A673 (cell line): Measurements from ENCODE around the gene ACOXL. TPM values are rescaled to one million over a fixed set of nuclear protein-coding genes. Genes with fewer than 3 reads are reported as not detected.

Experiments used
- BruUV-seq: library from RNA; stranded (reverse); fragments of 400-500 nt; replicated peaks from 2 replicates; lab custom pipeline; 2021; lab: Mats Ljungman, UMichigan
- CTCF ChIA-PET: fragments of 300-600 bp; sonication (Branson Sonifier 250); formaldehyde crosslinking; loops from one replicate; lab custom pipeline; 2022; ENCODE audit warnings: antibody characterized with exemption; lab: Charles Lee
- POLR2A ChIA-PET: fragments of 300-600 bp; sonication (Branson Sonifier 250); formaldehyde crosslinking; loops from one replicate; lab custom pipeline; 2022; ENCODE audit warnings: antibody characterized with exemption; ENCODE audit not compliant: low non-redundant PET; lab: Charles Lee
- DNase-seq: peaks from one replicate; pipeline ENCODE4 v3.0.0-alpha.2; 2015; ENCODE audit warnings: low spot score
- H3K27ac ChIP-seq: fragments of 200-600 bp; sonication (generic); 2 replicates; pipeline ENCODE4 v1.5.1; 2016; ENCODE audit warnings: mixed run types, low read depth, mild to moderate bottlenecking, mixed read lengths, antibody characterized with exemption, low read length; ENCODE audit not compliant: poor library complexity, severe bottlenecking
- H3K27me3 ChIP-seq: fragments of 200-600 bp; sonication (generic); replicated peaks from 2 replicates; pipeline ENCODE4 v1.6.1; 2017; ENCODE audit warnings: mixed run types, low read depth, mild to moderate bottlenecking, mixed read lengths, antibody characterized with exemption, low read length; ENCODE audit not compliant: insufficient read depth, poor library complexity
- H3K36me3 ChIP-seq: fragments of 200-600 bp; sonication (generic); 2 replicates; pipeline ENCODE4 v1.6.1; 2016; ENCODE audit warnings: mixed run types, mild to moderate bottlenecking, mixed read lengths, antibody characterized with exemption, low read length; ENCODE audit not compliant: insufficient read depth, poor library complexity, severe bottlenecking
- H3K4me1 ChIP-seq: fragments of 200-600 bp; sonication (generic); 2 replicates; pipeline ENCODE4 v1.6.1; 2017; ENCODE audit warnings: mixed run types, mild to moderate bottlenecking, mixed read lengths, antibody characterized with exemption, low read length; ENCODE audit not compliant: insufficient read depth, poor library complexity, severe bottlenecking
- H3K4me3 ChIP-seq: fragments of 200-600 bp; sonication (generic); 2 replicates; pipeline ENCODE4 v1.5.1; 2016; ENCODE audit warnings: low read depth, mixed run types, mild to moderate bottlenecking, mixed read lengths, low read length; ENCODE audit not compliant: poor library complexity, severe bottlenecking
- H3K9me3 ChIP-seq: fragments of 200-600 bp; sonication (generic); 2 replicates; pipeline ENCODE4 v1.6.1; 2016; ENCODE audit warnings: mixed run types, low read depth, mild to moderate bottlenecking, mixed read lengths, antibody characterized with exemption, low read length; ENCODE audit not compliant: poor library complexity, severe bottlenecking
- EZH2 ChIP-seq: fragments of 200-600 bp; sonication (generic); IDR thresholded peaks from 2 replicates; pipeline ENCODE4 v1.6.1; 2017; ENCODE audit warnings: borderline replicate concordance, low read depth, mild to moderate bottlenecking, mixed read lengths, antibody characterized with exemption, low read length; ENCODE audit not compliant: poor library complexity, severe bottlenecking
- intact Hi-C: fragments of 100-400 bp; cut with micrococcal nuclease; formaldehyde crosslinking; loops from one replicate; pipeline ENCODE4 v1.10.0; 2022; ENCODE audit not compliant: unreplicated experiment
- total RNA-seq: library from RNA; stranded (reverse); gene quantifications from 2 replicates; pipeline ENCODE4 v1.2.3, GENCODE V29; 2021
- TF ChIP-seq, protein P1 (sequence below): fragments of 300-800, 200-600 bp; sonication (generic); conservative IDR thresholded peaks from 2 replicates; pipeline ENCODE4 v1.5.1; 2017; ENCODE audit warnings: low read depth, mild to moderate bottlenecking, antibody characterized with exemption, low read length, moderate library complexity, mixed read lengths

The ACOXL gene
- total RNA-seq, 1 experiment from 2014 or later = not detected

DNA sequence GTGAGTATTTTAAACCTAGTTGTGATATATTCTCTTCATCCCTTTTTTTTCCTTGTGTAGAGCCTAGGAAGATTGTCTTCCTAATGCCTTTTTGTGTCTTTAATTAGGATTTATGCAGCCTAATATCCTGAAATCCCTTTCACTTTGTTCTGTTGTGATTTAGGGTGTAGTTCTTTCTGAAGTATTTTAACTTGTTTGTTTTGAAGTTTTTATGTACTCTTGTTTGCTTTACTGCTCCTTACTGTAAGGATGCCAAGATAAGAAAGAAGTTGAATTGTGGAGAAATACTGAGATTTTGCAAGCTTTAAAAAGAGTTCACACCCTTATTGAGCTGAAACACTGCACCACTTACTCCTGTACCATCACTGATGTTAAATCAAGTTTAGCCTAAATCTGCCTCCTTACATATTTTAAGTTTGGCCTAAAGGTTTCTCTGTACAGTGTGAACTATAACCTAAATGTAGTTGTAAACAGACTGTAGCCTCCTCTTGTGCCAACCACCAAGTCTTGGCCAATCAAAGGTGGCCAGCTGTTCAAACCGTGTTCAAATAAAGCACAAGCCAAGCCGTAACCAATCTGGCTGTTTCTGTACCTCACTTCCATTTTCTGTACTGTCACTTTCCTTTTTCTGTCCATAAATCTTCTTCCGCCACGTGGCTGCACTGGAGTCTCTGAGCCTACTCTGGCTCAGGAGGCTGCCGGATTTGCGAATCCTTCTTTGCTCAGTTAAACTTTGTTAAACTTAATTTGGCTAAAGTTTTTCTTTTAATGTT is 17.7 kb upstream of the ACOXL start:
- no peak for DNase-seq
- intact Hi-C loops = no loop called here
- Histone ChIP-seq H3K27ac (no peak overlapping the region), H3K9me3 (no peaks in the 10 kb centered on the region), H3K36me3 (no peaks in the 10 kb centered on the region), H3K4me1 (no peaks in the 10 kb centered on the region), H3K27me3 (peaks cover 27% of the 10 kb centered on the region), H3K4me3 (no peak overlapping the region)
- CTCF ChIA-PET = no interaction called here
- no TSS peak for BruUV-seq
- POLR2A ChIA-PET = no interaction called here
- TF ChIP-seq EZH2 = no peak
- TF ChIP-seq, protein P1, sequence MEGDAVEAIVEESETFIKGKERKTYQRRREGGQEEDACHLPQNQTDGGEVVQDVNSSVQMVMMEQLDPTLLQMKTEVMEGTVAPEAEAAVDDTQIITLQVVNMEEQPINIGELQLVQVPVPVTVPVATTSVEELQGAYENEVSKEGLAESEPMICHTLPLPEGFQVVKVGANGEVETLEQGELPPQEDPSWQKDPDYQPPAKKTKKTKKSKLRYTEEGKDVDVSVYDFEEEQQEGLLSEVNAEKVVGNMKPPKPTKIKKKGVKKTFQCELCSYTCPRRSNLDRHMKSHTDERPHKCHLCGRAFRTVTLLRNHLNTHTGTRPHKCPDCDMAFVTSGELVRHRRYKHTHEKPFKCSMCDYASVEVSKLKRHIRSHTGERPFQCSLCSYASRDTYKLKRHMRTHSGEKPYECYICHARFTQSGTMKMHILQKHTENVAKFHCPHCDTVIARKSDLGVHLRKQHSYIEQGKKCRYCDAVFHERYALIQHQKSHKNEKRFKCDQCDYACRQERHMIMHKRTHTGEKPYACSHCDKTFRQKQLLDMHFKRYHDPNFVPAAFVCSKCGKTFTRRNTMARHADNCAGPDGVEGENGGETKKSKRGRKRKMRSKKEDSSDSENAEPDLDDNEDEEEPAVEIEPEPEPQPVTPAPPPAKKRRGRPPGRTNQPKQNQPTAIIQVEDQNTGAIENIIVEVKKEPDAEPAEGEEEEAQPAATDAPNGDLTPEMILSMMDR = no peak

DNA sequence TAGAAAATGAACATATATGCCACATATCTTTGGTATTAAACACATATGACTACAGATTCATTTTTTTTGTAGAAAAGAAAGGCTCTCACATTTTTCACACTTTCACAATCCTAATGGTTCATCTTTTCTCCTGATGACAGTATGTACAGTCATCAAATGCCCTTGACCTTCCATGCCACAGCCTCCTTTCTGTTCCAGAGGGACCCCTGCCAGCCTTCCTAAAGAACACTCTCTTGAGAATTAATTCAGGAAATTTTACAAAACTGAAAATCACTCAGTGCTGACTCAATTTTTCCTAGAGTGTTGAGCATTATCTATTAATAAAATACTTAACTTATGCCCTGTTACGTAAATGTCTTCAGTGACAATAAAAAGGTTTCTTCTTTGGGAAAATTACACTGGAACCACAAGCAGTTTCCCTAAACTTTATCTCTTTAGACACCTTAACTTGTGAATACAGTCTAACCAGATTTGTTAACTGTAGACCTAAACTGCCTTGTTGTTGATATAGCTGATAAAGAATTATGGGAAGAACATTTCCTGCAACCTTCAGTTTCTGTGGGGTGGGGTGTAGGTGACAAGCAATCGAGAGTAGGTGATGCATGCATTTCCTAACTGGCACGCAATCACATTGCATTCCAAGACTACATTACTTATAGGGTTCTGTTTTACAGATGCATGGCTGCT is 15.3 kb upstream of the ACOXL start:
- ChIA-PET CTCF (no interaction called here), POLR2A (no interaction called here)
- Histone ChIP-seq H3K36me3 (no peaks in the 10 kb centered on the region), H3K27me3 (peaks cover 23% of the 10 kb centered on the region), H3K4me3 (no peak overlapping the region), H3K9me3 (no peaks in the 10 kb centered on the region), H3K27ac (no peak overlapping the region), H3K4me1 (no peaks in the 10 kb centered on the region)
- DNase-seq = no peak
- TF ChIP-seq, protein P1 = no peak
- no peak for TF ChIP-seq EZH2
- no TSS peak for BruUV-seq
- intact Hi-C loops = no loop called here

DNA sequence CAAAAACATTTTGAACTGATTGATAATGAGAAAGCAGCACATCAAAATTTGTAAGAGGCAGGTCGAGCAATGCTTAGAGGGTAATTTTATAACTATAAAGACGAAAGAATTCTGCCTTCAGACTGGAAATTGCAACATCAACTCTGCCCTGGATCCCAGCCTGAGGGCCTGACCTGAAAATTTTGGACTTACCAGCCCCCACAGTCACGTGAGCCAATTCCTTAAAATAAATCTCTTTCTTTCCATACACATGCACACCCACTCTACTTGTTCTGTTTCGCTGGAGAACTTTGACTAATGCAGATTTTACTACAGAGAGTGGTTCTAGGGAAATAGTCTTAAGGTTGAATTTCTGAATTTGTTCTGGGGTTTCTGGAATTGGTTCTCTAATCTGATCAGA is 14.6 kb upstream of the ACOXL start:
- Histone ChIP-seq H3K9me3 (no peaks in the 10 kb centered on the region), H3K27me3 (peaks cover 23% of the 10 kb centered on the region), H3K4me1 (no peaks in the 10 kb centered on the region), H3K36me3 (no peaks in the 10 kb centered on the region), H3K27ac (no peak overlapping the region), H3K4me3 (no peak overlapping the region)
- ChIA-PET CTCF (no interaction called here), POLR2A (no interaction called here)
- no TSS peak for BruUV-seq
- TF ChIP-seq, protein P1 = no peak
- no peak for TF ChIP-seq EZH2
- intact Hi-C loops = no loop called here
- DNase-seq = no peak
